HepG2 (cell line): Measurements from ENCODE around the gene AGT. TPM values are rescaled to one million over a fixed set of nuclear protein-coding genes. Genes with fewer than 3 reads are reported as not detected.

Source experiments
- ATAD3A ChIP-seq: sonication (generic); formaldehyde crosslinking; IDR thresholded peaks from 2 replicates; pipeline ENCODE4 v1.4.0; 2020; ENCODE audit warnings: missing genetic modification reagents
- ATF1 ChIP-seq: IDR thresholded peaks from 2 replicates; pipeline ENCODE4 v1.6.1; 2016; ENCODE audit warnings: mild to moderate bottlenecking, control low read depth
- JUN ChIP-seq: sonication (generic); formaldehyde crosslinking; IDR thresholded peaks from 2 replicates; pipeline ENCODE4 v1.4.0; 2020; ENCODE audit warnings: mild to moderate bottlenecking, missing genetic modification reagents
- KDM3A ChIP-seq: IDR thresholded peaks from 2 replicates; pipeline ENCODE4 v1.6.1; 2018; ENCODE audit warnings: low read depth, missing compliant biosample characterization
- KMT2A ChIP-seq: sonication (generic); formaldehyde crosslinking; IDR thresholded peaks from 2 replicates; pipeline ENCODE4 v1.4.0; 2020; ENCODE audit warnings: missing genetic modification reagents
- MTF2 ChIP-seq: sonication (generic); formaldehyde crosslinking; IDR thresholded peaks from 2 replicates; pipeline ENCODE4 v1.5.0; 2020; ENCODE audit warnings: missing genetic modification reagents, borderline replicate concordance
- NCOR1 ChIP-seq: fragments of 200-600 bp; sonication (generic); IDR thresholded peaks from 2 replicates; pipeline ENCODE4 v1.7.0; 2017; ENCODE audit warnings: antibody characterized with exemption, low read length, borderline replicate concordance
- POGZ ChIP-seq: sonication (generic); formaldehyde crosslinking; IDR thresholded peaks from 2 replicates; pipeline ENCODE4 v1.4.0; 2020; ENCODE audit warnings: mild to moderate bottlenecking, missing genetic modification reagents
- RFX1 ChIP-seq: fragments of 450-650 bp; IDR thresholded peaks from 2 replicates; pipeline ENCODE4 v1.6.1; 2017
- SUZ12 ChIP-seq: fragments of 150-350 bp; IDR thresholded peaks from 2 replicates; pipeline ENCODE4 v1.6.1; 2014; ENCODE audit warnings: low read depth, low read length
- TSC22D2 ChIP-seq: sonication (generic); formaldehyde crosslinking; IDR thresholded peaks from 2 replicates; pipeline ENCODE4 v1.5.1; 2020; ENCODE audit warnings: missing genetic modification reagents, mild to moderate bottlenecking, borderline replicate concordance
- ZNF546 ChIP-seq: sonication (generic); formaldehyde crosslinking; conservative IDR thresholded peaks from 2 replicates; pipeline ENCODE4 v1.8.1; 2023; ENCODE audit warnings: mild to moderate bottlenecking, missing genetic modification reagents
- ZNF703 ChIP-seq: sonication (generic); formaldehyde crosslinking; IDR thresholded peaks from 2 replicates; pipeline ENCODE4 v1.5.1; 2020; ENCODE audit warnings: missing genetic modification reagents, mild to moderate bottlenecking, moderate library complexity, borderline replicate concordance
- polyA plus RNA-seq, 8 experiments: library from polyadenylated mRNA; depleted of rRNA in 3 of 8; stranded (reverse) in 7 of 8; unstranded in 1 of 8; fragments of >200 nt; fragmentation: Illumina TruSeq in 4 of 8; extraction: Trizol in 4 of 8; gene quantifications; 2 replicates each; pipeline versions ENCODE4 v1.2.1 to v1.2.3, GENCODE V29; 2011 to 2016; ENCODE audit warnings: low read depth in 4 of 8, missing spikeins in 1 of 8, mixed read lengths in 1 of 8; ENCODE audit not compliant: insufficient read depth in 1 of 8
- total RNA-seq, 5 experiments: library from RNA; depleted of rRNA; stranded (reverse); fragments of >200 nt; fragmentation: Illumina TruSeq; extraction: Trizol; gene quantifications; 2 replicates each; pipeline ENCODE4 v1.2.3, GENCODE V29; 2016; ENCODE audit warnings: low read depth in 1 of 5
- TF ChIP-seq, protein P1 (sequence below): sonication (generic); formaldehyde crosslinking; IDR thresholded peaks from 2 replicates; pipeline ENCODE4 v1.5.1; 2020; ENCODE audit warnings: mild to moderate bottlenecking, missing genetic modification reagents, moderate library complexity
- TF ChIP-seq, protein P2 (sequence below): sonication (generic); formaldehyde crosslinking; IDR thresholded peaks from 2 replicates; pipeline ENCODE4 v1.5.0; 2020; ENCODE audit warnings: mild to moderate bottlenecking, missing genetic modification reagents
- TF ChIP-seq, protein P3 (sequence below): sonication (generic); formaldehyde crosslinking; IDR thresholded peaks from 2 replicates; pipeline ENCODE4 v1.5.0; 2020; ENCODE audit warnings: mild to moderate bottlenecking, missing genetic modification reagents
- TF ChIP-seq, protein P4 (sequence below): sonication (generic); formaldehyde crosslinking; conservative IDR thresholded peaks from 2 replicates; pipeline ENCODE4 v1.8.0; 2022; ENCODE audit warnings: mild to moderate bottlenecking, moderate library complexity, missing genetic modification reagents
- TF ChIP-seq, protein P5 (sequence below): sonication (generic); formaldehyde crosslinking; IDR thresholded peaks from 2 replicates; pipeline ENCODE4 v1.8.1; 2023; ENCODE audit warnings: mild to moderate bottlenecking, inconsistent platforms, moderate library complexity, missing genetic modification reagents, borderline replicate concordance

Gene AGT
- total and polyA plus RNA-seq, 2 of the 13 experiments (the other 11 are each of a cell fraction or from before 2014, with no cell fraction given), result 892 to 2,071 TPM

DNA sequence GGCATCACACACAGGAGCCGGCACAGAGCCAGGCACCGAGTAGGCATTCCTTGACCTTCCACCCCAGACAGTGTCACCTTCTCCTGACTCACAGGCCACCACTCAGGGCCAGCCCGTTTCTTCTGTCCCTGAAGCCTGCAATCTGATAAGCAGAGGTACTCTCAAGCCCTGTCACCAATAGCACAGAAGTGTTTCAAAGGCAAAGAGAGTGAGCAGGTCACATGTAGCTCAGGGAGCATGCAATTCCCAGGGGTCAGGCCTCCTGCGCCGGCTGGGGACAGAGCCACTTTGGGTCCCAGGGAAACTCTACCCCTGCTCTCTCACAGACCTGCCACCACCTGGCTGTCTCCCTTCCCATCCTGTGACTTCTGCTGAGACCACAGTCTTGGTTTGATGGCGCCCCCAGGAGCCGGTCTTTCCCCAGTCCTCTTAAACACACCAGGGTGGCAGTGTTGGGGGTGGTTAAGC lies 46.5 kb upstream of the AGT start (continued):
- TF ChIP-seq ATF1 (CRISPR knock-in tag), result no peak
- TF ChIP-seq, protein P1, sequence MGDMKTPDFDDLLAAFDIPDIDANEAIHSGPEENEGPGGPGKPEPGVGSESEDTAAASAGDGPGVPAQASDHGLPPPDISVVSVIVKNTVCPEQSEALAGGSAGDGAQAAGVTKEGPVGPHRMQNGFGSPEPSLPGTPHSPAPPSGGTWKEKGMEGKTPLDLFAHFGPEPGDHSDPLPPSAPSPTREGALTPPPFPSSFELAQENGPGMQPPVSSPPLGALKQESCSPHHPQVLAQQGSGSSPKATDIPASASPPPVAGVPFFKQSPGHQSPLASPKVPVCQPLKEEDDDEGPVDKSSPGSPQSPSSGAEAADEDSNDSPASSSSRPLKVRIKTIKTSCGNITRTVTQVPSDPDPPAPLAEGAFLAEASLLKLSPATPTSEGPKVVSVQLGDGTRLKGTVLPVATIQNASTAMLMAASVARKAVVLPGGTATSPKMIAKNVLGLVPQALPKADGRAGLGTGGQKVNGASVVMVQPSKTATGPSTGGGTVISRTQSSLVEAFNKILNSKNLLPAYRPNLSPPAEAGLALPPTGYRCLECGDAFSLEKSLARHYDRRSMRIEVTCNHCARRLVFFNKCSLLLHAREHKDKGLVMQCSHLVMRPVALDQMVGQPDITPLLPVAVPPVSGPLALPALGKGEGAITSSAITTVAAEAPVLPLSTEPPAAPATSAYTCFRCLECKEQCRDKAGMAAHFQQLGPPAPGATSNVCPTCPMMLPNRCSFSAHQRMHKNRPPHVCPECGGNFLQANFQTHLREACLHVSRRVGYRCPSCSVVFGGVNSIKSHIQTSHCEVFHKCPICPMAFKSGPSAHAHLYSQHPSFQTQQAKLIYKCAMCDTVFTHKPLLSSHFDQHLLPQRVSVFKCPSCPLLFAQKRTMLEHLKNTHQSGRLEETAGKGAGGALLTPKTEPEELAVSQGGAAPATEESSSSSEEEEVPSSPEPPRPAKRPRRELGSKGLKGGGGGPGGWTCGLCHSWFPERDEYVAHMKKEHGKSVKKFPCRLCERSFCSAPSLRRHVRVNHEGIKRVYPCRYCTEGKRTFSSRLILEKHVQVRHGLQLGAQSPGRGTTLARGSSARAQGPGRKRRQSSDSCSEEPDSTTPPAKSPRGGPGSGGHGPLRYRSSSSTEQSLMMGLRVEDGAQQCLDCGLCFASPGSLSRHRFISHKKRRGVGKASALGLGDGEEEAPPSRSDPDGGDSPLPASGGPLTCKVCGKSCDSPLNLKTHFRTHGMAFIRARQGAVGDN (CRISPR knock-in tag), result peak; percentile 75
- no peak for TF ChIP-seq TSC22D2
- no peak for TF ChIP-seq JUN
- TF ChIP-seq, protein P2, sequence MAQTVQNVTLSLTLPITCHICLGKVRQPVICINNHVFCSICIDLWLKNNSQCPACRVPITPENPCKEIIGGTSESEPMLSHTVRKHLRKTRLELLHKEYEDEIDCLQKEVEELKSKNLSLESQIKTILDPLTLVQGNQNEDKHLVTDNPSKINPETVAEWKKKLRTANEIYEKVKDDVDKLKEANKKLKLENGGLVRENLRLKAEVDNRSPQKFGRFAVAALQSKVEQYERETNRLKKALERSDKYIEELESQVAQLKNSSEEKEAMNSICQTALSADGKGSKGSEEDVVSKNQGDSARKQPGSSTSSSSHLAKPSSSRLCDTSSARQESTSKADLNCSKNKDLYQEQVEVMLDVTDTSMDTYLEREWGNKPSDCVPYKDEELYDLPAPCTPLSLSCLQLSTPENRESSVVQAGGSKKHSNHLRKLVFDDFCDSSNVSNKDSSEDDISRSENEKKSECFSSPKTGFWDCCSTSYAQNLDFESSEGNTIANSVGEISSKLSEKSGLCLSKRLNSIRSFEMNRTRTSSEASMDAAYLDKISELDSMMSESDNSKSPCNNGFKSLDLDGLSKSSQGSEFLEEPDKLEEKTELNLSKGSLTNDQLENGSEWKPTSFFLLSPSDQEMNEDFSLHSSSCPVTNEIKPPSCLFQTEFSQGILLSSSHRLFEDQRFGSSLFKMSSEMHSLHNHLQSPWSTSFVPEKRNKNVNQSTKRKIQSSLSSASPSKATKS (CRISPR knock-in tag), result no peak
- no peak for TF ChIP-seq NCOR1
- TF ChIP-seq, protein P3, sequence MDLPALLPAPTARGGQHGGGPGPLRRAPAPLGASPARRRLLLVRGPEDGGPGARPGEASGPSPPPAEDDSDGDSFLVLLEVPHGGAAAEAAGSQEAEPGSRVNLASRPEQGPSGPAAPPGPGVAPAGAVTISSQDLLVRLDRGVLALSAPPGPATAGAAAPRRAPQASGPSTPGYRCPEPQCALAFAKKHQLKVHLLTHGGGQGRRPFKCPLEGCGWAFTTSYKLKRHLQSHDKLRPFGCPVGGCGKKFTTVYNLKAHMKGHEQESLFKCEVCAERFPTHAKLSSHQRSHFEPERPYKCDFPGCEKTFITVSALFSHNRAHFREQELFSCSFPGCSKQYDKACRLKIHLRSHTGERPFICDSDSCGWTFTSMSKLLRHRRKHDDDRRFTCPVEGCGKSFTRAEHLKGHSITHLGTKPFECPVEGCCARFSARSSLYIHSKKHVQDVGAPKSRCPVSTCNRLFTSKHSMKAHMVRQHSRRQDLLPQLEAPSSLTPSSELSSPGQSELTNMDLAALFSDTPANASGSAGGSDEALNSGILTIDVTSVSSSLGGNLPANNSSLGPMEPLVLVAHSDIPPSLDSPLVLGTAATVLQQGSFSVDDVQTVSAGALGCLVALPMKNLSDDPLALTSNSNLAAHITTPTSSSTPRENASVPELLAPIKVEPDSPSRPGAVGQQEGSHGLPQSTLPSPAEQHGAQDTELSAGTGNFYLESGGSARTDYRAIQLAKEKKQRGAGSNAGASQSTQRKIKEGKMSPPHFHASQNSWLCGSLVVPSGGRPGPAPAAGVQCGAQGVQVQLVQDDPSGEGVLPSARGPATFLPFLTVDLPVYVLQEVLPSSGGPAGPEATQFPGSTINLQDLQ (CRISPR knock-in tag), result no peak
- TF ChIP-seq MTF2 (CRISPR knock-in tag), result no peak
- no peak for TF ChIP-seq RFX1
- TF ChIP-seq ZNF546 (CRISPR knock-in tag), result no peak
- TF ChIP-seq KMT2A (CRISPR knock-in tag), result no peak
- no peak for TF ChIP-seq ZNF703 (CRISPR knock-in tag)
- no peak for TF ChIP-seq KDM3A (CRISPR knock-in tag)
- TF ChIP-seq, protein P4, sequence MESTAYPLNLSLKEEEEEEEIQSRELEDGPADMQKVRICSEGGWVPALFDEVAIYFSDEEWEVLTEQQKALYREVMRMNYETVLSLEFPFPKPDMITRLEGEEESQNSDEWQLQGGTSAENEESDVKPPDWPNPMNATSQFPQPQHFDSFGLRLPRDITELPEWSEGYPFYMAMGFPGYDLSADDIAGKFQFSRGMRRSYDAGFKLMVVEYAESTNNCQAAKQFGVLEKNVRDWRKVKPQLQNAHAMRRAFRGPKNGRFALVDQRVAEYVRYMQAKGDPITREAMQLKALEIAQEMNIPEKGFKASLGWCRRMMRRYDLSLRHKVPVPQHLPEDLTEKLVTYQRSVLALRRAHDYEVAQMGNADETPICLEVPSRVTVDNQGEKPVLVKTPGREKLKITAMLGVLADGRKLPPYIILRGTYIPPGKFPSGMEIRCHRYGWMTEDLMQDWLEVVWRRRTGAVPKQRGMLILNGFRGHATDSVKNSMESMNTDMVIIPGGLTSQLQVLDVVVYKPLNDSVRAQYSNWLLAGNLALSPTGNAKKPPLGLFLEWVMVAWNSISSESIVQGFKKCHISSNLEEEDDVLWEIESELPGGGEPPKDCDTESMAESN (CRISPR knock-in tag), result peak; percentile 50; the same call in 1 of the 2 replicates
- no peak for TF ChIP-seq SUZ12
- no peak for TF ChIP-seq ATAD3A (CRISPR knock-in tag)
- TF ChIP-seq, protein P5, sequence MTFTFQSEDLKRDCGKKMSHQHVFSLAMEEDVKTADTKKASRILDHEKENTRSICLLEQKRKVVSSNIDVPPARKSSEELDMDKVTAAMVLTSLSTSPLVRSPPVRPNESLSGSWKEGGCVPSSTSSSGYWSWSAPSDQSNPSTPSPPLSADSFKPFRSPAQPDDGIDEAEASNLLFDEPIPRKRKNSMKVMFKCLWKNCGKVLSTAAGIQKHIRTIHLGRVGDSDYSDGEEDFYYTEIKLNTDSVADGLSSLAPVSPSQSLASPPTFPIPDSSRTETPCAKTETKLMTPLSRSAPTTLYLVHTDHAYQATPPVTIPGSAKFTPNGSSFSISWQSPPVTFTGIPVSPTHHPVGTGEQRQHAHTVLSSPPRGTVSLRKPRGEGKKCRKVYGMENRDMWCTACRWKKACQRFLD (CRISPR knock-in tag), result no peak
- no peak for TF ChIP-seq POGZ (CRISPR knock-in tag)
